KG1 (cell line): ENCODE data around the gene PTPRN.
A peak's percentile ranks its signal among the peaks of the same experiment; 100 is the strongest.

ENCODE experiments used
- DNase-seq: peaks from one replicate; lab custom pipeline; 2025; lab: John Stamatoyannopoulos, UW

PTPRN gene

DNA sequence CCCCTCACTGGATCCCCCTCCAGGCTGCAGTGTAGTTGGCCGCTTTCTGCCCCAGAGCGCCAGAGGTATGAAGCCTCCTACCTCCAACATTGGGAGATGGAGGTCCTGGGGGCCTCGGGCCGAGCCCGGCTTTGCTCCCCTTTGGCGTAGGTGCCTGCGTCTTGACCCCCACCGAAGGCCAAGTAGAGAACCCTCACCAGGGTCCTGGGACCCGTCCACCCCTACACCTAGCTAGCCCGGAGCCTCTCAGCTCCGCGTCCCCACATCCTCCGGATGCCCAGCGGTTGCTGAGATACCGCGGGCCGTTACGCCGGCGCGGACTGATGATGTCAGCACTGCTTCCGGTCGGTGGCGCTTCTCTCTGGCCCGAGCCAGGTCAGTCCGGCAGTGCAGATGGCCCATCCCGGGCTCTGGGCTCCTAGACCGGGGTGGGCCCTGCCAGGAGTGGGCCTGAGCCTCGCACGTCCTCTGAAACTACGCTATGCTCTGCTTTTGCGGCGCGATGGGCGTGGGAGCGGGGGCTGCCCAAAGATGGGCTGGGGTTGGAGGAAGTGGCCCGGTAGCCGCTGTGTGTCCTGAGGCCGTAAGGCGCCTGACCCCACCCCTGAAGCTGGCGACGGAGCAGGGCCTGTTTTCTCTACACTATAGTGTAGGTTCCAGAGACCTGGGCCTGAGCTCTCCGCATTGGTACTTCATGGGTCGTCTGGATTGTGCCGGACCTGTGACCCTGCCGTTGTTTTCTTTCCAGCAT is 63.9 kb downstream of the PTPRN start, which contains the start of the genes GLB1L and STK16:
GLB1L (minus strand) TSS at position 297 of the 751 bp plus-strand sequence. CDS start 1,871 bp downstream, outside the sequence.
STK16 (plus strand) TSS at position 332 of the 751 bp plus-strand sequence. CDS start 521 bp downstream, outside the sequence.
- peak; percentile 84 for DNase-seq

GRCh38 chr2:219244789-219245147 is 64.4 kb downstream of the PTPRN start:
- DNase-seq, result no peak

GRCh38 chr2:219243291-219243761 is 65.9 kb downstream of the PTPRN start:
- no peak for DNase-seq
